Suprapubic skin (tissue), 4 donors: ENCODE data around the gene UBA5. TPM values are rescaled to one million over a fixed set of nuclear protein-coding genes. Genes with fewer than 3 reads are reported as not detected.

Source experiments
- DNase-seq, 2 donors: peaks; one replicate each; pipeline ENCODE4 v3.0.0-alpha.2; 2019; ENCODE audit warnings: low spot score in 2 of 2
- H3K27ac ChIP-seq: fragments of 200-600 bp; sonication (generic); one replicate; pipeline ENCODE4 v1.5.1; 2019
- H3K27me3 ChIP-seq: fragments of 200-600 bp; sonication (generic); one replicate; pipeline ENCODE4 v1.5.1; 2019
- H3K36me3 ChIP-seq: fragments of 200-600 bp; sonication (generic); one replicate; pipeline ENCODE4 v1.5.1; 2019
- H3K4me1 ChIP-seq: fragments of 200-600 bp; sonication (generic); one replicate; pipeline ENCODE4 v1.5.1; 2019
- H3K4me3 ChIP-seq: fragments of 200-600 bp; sonication (generic); one replicate; pipeline ENCODE4 v1.5.1; 2019; ENCODE audit warnings: mild to moderate bottlenecking
- H3K9me3 ChIP-seq: fragments of 200-600 bp; sonication (generic); one replicate; pipeline ENCODE4 v1.5.1; 2019
- EP300 ChIP-seq: sonication (generic); formaldehyde crosslinking; IDR thresholded peaks from one replicate; pipeline ENCODE4 v1.6.1; 2017; ENCODE audit warnings: antibody characterized with exemption
- POLR2A ChIP-seq, 2 donors: fragments of 450-650 bp; IDR thresholded peaks; one replicate each; pipeline ENCODE4 v1.6.1; 2017; ENCODE audit warnings: antibody characterized with exemption in 2 of 2, mild to moderate bottlenecking in 2 of 2, moderate library complexity in 2 of 2
- POLR2AphosphoS5 ChIP-seq, 3 donors: sonication (generic); formaldehyde crosslinking; IDR thresholded peaks; one replicate each; pipeline ENCODE4 v1.6.1; 2017; ENCODE audit warnings: antibody characterized with exemption in 3 of 3
- WGBS: methylation state at CpG from one replicate; pipeline ENCODE4 v1.1.5; 2018; 5-methylcytosine and 5-hydroxymethylcytosine counted together
- total RNA-seq, 4 donors: library from RNA; depleted of rRNA; stranded (reverse); fragments of >200 nt; gene quantifications; one replicate each; pipeline ENCODE4 v1.1.0, GENCODE V29; 2016
- TF ChIP-seq, protein P1 (sequence below), 2 donors: fragments of 200-600 bp in 1 of 2; fragments of 450-650 bp in 1 of 2; sonication (generic) in 1 of 2; IDR thresholded peaks; one replicate each; pipeline ENCODE4 v1.5.1; 2016 to 2019; ENCODE audit warnings: antibody characterized with exemption in 2 of 2, mild to moderate bottlenecking in 1 of 2, moderate library complexity in 1 of 2

The UBA5 gene
- total RNA-seq, 4 donors from 2014 or later: 16.3 to 52.3 (median 27.5) TPM

DNA sequence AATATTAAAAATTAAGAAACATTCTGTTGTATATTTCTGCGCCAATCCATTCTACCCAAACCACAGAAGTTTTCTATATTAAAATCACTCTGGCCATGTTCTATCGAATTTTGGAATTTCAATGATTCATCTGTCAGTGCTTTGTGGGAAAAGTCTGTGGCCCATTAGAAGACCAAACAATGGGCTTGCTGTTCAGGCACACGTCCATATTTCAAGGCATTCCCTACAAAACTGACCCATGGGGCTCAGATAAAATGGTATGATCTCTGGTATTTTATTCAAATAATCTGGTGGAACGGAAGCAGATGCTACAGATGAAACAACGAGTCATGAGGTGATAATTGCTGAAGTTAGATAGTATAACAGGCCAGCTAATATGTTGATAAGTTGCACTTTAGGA is 49.6 kb downstream of the UBA5 start:
- 81% methylated on average over 5 of the region's 5 CpGs for WGBS
- peaks cover 69% of the 10 kb centered on the region for H3K36me3 ChIP-seq

DNA sequence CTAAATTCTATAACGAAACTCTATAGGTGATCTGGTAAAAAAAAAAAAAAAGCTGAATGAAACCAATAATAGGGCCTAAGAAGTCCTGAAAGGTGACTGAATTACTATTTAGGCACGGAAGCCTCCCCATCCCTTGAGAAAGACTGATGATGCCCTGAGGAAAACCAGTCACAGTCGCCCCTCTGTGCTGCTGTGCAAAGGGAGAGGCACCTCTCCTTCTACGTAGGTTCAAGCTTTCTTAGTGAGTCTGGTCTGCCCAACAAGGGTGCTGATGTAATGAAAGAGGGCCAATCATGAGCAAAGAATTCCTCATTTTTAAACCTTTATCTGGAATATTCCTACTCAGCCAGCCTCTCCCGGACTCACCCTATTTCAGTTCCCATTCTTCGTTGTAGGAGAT is 50.2 kb downstream of the UBA5 start:
- 88% methylated on average over 6 of the region's 6 CpGs for WGBS
- Histone ChIP-seq H3K9me3 (no peaks in the 10 kb centered on the region), H3K27me3 (no peaks in the 10 kb centered on the region), H3K27ac (no peak overlapping the region), H3K4me1 (no peaks in the 10 kb centered on the region), H3K36me3 (peaks cover 69% of the 10 kb centered on the region), H3K4me3 (no peak overlapping the region)
- TF ChIP-seq EP300: no peak
- no peak for TF ChIP-seq POLR2AphosphoS5 (IDR thresholded peaks at IDR 0.05)
- no peak for TF ChIP-seq POLR2A (IDR thresholded peaks at IDR 0.05)
- TF ChIP-seq, protein P1, sequence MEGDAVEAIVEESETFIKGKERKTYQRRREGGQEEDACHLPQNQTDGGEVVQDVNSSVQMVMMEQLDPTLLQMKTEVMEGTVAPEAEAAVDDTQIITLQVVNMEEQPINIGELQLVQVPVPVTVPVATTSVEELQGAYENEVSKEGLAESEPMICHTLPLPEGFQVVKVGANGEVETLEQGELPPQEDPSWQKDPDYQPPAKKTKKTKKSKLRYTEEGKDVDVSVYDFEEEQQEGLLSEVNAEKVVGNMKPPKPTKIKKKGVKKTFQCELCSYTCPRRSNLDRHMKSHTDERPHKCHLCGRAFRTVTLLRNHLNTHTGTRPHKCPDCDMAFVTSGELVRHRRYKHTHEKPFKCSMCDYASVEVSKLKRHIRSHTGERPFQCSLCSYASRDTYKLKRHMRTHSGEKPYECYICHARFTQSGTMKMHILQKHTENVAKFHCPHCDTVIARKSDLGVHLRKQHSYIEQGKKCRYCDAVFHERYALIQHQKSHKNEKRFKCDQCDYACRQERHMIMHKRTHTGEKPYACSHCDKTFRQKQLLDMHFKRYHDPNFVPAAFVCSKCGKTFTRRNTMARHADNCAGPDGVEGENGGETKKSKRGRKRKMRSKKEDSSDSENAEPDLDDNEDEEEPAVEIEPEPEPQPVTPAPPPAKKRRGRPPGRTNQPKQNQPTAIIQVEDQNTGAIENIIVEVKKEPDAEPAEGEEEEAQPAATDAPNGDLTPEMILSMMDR (IDR thresholded peaks at IDR 0.05): no peak
- no peak for DNase-seq

More for the DNA sequence above, 49.6 kb downstream of the UBA5 start:
- no peaks in the 10 kb centered on the region for H3K9me3 ChIP-seq
- no peak overlapping the region for H3K27ac ChIP-seq
- no peak overlapping the region for H3K4me3 ChIP-seq
- H3K27me3 ChIP-seq: no peaks in the 10 kb centered on the region
- no peak for DNase-seq
- H3K4me1 ChIP-seq: no peaks in the 10 kb centered on the region
- TF ChIP-seq, protein P1 (IDR thresholded peaks at IDR 0.05): no peak
- TF ChIP-seq POLR2A (IDR thresholded peaks at IDR 0.05) (no peak), POLR2AphosphoS5 (IDR thresholded peaks at IDR 0.05) (no peak), EP300 (no peak)

DNA sequence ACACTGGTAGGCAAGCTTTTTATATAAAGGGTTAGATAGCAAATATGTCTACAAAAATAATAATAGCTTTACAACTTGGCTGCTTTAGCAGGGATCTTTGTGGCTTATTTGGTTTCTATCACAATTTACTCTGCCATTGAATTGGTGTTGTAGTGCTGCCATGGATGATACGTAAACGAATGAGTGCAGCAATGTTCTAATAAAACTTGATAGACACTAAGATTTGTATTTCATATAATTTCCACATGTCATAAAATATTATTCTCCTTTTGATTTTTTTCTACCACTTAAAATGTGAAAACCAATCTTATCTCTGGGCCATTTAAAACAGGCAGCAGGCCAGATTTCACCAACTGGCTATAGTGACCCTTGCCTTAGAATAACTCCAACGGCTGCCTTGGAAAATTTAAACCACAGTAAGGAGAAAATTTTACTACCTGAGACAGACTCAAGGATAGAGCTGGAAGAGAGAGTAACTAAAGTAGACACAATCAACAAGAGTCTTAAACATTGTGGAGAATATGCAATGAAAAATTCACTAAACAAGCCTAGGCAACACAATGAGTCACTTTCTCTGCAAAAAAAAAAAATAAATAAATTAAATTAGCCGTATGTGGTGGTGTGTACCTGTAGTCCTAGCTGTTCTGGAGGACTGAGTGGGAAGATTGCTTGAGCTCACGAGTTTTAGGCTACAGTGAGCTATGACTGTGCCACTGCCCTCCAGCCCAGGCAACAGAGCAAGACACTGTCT is 54.0 kb downstream of the UBA5 start:
- 90% methylated on average over 5 of the region's 5 CpGs for WGBS
- H3K4me3 ChIP-seq: no peak overlapping the region
- TF ChIP-seq, protein P1 (IDR thresholded peaks at IDR 0.05): no peak
- TF ChIP-seq POLR2A (IDR thresholded peaks at IDR 0.05) (no peak), POLR2AphosphoS5 (IDR thresholded peaks at IDR 0.05) (no peak), EP300 (no peak)

DNA sequence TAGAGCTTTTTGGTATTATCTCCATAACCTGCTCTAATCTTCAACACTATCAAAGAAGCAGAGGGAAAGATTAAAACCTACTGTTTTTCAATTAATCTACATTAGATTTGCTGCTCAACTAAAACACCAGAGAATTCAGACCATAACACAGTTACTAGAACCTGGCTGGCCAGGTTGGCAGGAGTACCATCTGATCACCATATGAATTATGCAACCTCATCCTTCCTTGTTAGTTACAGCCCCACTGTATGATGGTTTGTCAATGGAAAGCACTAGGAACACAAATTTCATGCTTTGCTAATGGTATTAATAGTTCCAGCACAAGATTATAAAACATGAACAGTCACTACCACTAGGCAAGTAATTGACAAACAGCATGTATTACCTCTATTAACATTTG is 56.2 kb downstream of the UBA5 start:
- no peak for DNase-seq
- Histone ChIP-seq H3K9me3 (no peaks in the 10 kb centered on the region), H3K27ac (no peak overlapping the region), H3K27me3 (no peaks in the 10 kb centered on the region), H3K36me3 (peaks cover 20% of the 10 kb centered on the region), H3K4me3 (no peak overlapping the region), H3K4me1 (peaks cover 23% of the 10 kb centered on the region)
- TF ChIP-seq EP300: no peak
- TF ChIP-seq POLR2AphosphoS5 (IDR thresholded peaks at IDR 0.05): no peak
- TF ChIP-seq, protein P1 (IDR thresholded peaks at IDR 0.05): no peak
- no peak for TF ChIP-seq POLR2A (IDR thresholded peaks at IDR 0.05)

More for the DNA sequence above, 54.0 kb downstream of the UBA5 start:
- DNase-seq: no peak
- Histone ChIP-seq H3K36me3 (peaks cover 40% of the 10 kb centered on the region), H3K9me3 (no peaks in the 10 kb centered on the region), H3K27ac (no peak overlapping the region), H3K27me3 (no peaks in the 10 kb centered on the region), H3K4me1 (peaks cover 3% of the 10 kb centered on the region)

DNA sequence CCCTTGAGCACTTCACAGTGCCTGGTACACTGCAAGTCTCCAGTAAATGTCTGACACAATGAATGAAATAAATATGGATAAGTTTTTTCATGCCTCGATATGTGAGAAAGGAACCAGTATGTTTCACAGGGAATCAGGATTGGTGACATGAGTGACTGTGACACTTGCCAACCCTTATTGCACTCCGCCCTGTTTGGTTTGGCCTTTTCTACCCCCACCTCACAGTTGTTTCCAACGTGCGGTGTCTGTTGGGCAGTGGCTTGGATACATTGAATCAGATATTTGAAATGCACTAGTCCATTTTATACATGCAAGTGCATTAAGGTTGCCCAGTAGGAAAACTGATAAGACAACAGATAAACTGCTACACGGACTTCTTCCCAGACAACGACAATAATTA is 60.1 kb downstream of the UBA5 start:
- Histone ChIP-seq H3K4me1 (peaks cover 32% of the 10 kb centered on the region), H3K9me3 (no peaks in the 10 kb centered on the region), H3K27me3 (no peaks in the 10 kb centered on the region), H3K4me3 (peak overlapping the region; percentile 80), H3K36me3 (no peaks in the 10 kb centered on the region), H3K27ac (no peak overlapping the region)
- DNase-seq: no peak
- TF ChIP-seq, protein P1 (IDR thresholded peaks at IDR 0.05): no peak
- TF ChIP-seq POLR2AphosphoS5 (IDR thresholded peaks at IDR 0.05) (no peak), POLR2A (IDR thresholded peaks at IDR 0.05) (no peak), EP300 (no peak)
- WGBS: 46% methylated on average over 6 of the region's 6 CpGs
